Right renal pelvis (tissue), 4 donors: ENCODE measurements around the gene ZFYVE26. TPM values are rescaled to one million over a fixed set of nuclear protein-coding genes. Genes with fewer than 3 reads are reported as not detected.

ENCODE experiments used
- DNase-seq, 4 donors: peaks; one replicate each; pipeline ENCODE4 v3.0.0-alpha.2; 2013; ENCODE audit warnings: low read depth in 4 of 4, low spot score in 3 of 4, missing footprints in 1 of 4
- polyA plus RNA-seq, 4 donors: library from polyadenylated mRNA; unstranded; fragments of 120-200 nt; gene quantifications; one replicate each; pipeline ENCODE4 v1.2.1, GENCODE V29; 2013; ENCODE audit not compliant: insufficient read length in 4 of 4

Gene ZFYVE26
- polyA plus RNA-seq, 4 donors: 14.0 to 15.8 (median 15.2) TPM

DNA sequence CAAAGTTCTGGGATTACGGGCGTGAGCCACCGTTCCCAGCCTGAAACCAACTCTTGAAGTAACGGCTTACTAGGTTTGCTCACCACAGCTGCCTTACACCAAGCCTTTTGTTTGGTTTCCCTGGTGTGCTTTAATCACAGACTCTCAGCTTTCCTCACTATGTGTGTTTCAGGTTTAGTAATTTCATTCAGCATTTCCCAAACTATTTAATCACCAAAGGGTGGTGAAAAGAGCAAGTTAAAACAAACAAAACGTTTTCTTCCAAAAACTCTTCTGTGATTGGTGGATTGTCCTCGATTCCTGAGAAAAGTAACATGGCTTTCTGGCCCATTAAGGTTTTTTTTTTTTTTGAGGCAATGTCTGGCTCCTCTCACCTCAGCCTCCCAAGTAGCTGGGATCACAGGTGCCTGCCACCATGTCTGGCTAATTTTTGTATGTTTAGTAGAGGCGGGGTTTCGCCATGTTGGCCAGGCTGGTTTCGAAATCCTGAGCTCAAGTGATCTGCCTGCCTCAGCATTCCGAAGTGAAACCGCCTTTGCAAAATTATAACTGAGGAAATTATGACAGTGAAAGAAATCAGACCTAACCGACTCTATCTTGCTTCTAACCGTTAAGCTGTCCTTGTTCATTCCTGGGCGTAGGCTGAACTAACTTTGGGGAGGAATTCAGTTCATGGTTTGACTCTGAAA, 1.5 kb upstream of the ZFYVE26 start:
- DNase-seq: no peak

DNA sequence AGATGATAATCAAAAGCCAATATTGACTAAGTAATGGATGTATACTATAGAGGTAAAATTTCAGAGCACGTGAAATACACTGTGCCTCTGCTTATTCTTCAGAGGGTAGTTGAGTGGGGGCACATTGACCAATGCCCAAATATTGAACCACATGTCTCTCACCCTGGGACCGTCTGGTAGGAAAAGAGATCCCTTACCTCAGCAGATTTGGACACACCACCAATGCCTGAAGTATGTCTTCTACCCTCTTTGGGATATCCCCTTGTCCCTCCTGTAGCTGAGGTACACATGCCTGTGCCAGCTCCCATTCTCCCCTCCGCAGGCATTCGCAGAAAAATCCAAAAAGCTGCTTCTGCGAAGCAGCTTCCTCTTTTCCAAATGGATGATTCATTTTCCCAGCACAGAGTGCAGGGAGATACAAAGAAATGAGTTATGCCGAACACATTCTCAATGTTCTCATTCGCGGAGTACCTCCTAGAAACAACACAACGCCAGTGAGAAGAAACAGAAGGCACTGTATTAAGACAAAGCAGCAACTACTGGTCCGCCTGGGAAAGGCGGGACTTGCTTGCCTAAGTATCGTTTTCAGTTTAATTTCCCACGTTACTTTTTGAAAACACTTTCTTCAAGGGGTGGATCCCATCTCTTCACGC, 691 bp downstream of the ZFYVE26 start:
- DNase-seq: peak in 1 of 4 donors; percentile 4

DNA sequence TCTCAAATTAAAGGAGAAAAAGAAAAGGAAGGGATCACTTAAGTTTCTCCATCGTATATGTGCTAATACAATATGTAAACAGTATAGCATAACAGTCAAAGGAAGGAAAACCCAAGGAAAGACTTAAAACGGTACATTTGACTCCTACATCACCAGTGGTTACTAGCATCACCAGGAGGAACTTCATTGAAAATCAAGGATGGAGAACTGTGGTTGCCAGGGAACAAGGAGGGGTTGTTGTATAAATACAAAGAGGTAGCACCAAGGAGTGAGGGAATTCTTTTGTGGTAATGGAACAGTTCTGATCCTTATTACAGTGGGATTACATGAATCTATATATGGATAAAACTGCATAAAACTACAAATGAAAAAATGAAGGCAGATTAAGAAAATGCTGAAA, 1.6 kb downstream of the ZFYVE26 start:
- no peak for DNase-seq

- no peak for DNase-seq
Measured at GRCh38 chr14:67806246-67806645, 10.1 kb downstream of the ZFYVE26 start.

- DNase-seq: no peak
Measured at GRCh38 chr14:67800743-67801142, 15.6 kb downstream of the ZFYVE26 start.

DNA sequence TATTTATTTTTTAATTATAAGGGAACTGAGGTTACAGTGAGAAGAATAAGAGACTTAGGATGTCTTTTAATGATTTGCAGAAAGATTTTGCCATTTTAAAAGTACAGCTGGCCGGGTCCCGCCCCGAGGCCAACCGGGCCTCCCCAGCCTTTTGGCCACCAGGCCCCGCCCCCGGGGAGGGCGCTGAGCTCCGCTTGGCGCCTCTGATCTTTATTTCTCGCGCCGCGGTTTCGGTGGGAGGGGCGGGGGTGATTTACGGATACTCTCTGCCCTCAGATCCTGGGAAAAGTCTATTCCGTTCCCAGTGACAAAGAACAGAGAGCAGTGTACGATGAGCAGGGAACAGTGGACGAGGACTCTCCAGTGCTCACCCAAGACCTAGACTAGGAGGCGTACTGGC, 17.7 kb downstream of the ZFYVE26 start:
- no peak for DNase-seq

DNA sequence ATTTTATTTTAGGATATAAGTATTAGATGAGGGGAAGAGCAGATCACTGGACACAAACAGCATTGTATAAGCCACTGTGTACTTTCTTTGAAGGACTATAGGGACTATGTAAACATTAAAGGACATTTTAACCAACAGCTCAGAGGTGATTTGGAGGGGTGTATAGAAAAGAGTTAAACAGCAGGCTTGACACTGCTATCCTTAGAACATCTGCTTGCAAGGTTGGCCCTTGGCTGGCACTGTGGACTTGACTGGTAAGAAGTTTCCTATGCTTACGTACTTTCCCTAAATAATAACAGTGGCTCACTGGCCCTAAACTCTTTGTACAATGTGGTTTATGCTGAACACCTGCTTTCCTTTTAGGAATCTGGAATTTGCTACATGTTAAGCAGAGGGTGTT, 28.7 kb downstream of the ZFYVE26 start:
- DNase-seq: no peak

DNA sequence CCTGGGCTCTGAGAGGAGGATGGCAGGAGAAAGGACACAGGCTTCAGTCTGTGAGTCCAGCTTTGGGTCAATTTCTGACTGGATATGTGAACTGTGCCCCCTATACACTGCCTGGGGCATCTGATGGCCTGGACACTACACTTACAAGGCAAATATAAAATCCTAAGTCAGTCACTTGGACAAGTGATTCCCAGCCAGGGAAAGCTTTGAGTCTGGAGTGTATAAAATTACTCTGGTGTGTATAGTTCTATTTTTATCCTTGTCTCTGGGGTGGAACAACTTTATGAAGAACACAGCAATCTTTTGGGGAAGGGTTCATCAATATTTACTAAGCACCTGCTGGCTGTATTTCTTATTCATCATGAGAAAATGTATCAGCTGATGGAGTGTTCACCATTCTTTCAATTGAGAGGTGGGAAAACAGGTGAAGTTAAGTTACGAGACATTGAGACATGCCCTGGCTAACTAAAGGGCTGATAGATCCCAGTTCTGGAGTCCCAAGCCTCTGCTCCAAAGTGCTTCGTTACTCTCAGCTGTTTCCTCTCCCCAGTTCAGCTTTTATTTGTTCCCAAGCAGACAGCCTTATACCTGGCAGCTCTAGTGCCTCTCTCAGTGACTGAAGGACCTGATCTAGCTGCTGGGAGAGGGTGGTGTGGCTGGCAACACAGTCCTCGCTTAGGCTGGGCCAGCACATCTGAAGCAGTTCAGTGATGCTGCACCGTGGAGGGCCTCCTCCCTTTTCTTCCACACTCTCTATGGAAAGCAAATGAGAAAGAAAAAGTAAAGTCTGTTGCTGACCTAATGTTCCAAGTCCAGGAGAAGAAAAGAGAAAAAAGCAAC, 30.9 kb downstream of the ZFYVE26 start:
- DNase-seq: no peak

DNA sequence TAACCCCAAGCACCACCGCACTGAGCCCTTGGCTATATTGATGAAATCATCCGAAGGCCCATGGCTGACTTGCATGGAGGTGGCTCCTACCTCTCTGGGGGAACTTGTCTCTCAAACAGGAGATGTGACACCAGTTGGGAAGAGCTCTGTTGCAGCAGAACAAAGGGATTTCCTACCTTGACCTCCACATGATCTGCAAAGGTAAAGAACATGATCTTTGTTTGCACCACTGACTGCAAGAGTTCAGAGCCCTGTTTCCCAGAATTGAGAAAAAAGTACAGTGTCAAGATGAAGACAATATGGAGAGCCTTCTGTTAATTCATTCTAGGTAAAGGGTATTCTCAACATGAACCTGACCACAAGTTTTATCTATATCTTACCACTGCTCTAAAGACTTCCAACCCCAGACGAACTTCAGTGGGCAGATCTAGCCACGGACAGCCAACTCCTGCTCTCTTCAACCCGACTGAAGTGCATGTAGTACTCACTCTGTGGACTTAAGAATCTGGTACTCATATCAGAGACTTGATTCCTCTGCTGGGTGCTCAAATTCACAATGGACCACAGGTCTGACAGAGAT, 32.1 kb downstream of the ZFYVE26 start:
- DNase-seq: no peak

DNA sequence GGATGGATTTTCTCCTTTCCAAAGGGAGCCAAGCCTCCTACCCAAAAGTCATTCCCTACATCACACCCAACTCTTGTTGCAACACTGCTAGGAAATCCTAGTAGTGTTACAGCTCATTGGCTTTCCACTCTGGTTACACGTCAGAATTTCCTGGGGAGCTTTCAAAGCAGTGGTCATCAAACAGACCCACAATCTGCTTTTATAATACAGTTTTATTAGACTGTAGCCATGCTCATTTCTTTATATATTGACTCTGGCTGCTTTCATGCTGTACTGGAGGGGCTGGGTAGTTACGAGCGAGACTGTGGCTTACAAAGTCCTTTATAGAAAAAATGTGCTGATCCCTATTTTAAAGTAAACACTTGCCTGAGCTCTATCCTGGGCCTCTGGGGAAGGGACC, 34.3 kb downstream of the ZFYVE26 start:
- no peak for DNase-seq

DNA sequence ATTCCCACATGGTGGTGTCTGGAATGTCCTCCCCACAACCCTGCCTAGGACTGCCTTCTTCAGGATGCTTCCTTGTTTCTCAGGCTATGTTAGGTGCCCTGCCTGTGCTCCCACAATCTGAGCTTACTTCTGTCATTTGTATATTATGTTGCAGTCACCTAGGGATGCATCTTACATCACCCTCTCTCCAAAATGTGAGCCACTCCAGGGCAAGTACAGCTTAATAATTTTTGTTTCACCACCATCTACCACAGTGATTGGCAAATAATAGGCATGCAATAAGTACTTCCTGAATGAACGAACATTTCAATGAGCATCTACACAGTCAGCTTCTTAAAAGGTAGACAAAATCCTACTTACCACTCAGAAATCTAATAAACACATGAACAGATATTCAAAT, 37.6 kb downstream of the ZFYVE26 start:
- no peak for DNase-seq

DNA sequence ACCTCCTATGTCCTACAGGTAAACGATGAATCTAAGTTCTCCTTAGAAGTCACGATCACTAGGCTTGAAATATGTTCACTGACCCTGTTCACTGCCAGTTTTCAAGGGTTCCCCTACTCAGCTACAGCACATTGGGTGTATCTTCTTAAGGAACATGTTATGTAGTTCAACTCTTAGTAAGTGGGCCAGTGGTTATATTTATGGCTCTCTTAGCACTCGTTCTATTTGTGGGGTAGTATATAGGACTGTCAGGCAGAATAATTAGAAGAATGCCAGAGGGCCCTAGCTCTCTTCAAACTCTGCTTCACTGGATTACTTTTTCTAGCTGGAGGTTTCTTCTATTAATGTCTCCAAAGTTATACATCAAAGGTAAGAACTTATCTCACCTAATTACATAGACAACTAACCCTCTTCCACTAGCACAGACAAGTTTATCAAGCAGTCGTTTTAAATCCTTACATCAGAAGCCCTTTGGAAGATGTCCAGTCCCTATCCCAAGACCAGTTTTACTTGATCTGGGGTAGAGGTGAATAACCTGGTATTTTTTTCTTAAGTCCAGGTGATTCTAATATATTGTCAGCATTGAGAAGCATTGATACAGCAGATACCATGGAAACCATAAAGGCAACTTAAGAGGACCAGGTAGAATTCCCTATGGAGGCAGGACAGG, 39.6 kb downstream of the ZFYVE26 start:
- DNase-seq: no peak

DNA sequence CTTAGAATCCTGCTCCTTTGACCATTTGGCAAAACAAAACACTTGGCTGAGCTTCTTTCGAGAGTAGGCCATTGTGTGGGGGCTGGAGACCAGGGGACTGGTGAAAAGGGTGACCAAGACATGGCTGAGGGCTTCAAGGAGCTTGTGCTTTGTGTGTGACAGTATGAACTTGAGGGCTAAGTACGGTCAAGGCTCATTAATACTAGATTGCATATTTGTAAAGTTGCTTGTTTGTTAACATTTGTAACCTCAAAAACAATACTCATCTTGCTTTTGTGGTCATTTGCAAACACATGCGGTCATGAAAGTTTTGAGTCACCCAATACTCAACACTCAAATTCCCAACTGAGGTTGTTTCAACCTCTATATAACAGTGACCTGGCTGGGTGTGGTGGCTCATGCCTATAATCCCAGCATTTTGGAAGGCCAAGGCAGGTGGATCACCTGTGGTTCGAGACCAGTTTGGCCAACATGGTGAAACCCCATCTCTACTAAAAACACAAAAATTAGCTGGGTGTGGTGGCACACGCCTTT, 42.5 kb downstream of the ZFYVE26 start:
- no peak for DNase-seq

DNA sequence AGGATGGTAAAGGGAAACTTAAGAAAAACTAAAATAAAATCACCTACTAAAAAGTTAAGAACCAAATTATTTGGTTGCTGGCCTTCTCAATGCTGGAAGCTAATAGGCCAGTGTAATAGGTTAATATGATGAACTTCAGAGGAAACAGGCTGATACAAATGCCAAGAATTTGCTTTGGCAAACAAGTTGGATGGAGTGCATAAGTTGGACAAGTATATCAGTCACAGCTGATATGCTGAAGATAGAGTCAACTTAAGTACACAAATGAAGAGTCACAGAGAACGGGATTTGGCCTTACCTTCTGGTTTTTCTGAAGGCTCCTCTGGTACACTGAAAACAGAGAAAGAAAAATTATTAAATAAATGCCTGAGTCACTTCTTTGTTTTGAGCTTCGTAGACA, 48.2 kb downstream of the ZFYVE26 start:
- no peak for DNase-seq

DNA sequence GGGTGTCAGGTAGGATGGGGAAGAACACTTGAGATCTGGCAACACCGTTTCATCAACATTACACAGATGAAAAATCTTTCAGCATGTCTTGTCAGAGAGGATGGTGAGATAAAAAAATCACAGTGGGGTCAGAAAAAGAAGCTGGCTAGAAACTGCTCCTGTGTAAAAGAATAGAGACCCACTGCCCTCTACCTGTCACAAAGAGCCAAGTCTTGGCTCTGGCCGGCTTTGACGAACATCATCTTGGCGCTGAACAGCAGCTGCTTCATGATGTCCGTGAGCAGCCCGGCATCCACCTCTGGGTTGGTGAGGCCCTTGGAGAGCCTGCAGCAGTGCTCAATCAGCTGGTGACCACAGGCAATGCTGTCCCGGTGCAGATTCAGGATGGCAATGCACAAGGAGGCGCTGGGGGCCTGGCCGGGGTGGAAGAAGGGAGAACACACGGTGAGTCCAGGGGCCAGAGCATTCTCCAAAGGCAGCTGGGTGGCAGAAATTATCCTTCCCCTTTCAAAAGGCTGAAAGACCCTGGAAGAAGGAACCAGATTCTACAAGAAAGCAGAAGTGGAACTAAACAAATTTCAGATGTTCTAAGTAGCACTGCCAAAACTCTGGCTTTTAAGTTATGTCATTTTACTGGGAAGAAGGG, 50.2 kb downstream of the ZFYVE26 start:
- no peak for DNase-seq

GRCh38 chr14:67765192-67765834, 51.1 kb downstream of the ZFYVE26 start:
- no peak for DNase-seq

DNA sequence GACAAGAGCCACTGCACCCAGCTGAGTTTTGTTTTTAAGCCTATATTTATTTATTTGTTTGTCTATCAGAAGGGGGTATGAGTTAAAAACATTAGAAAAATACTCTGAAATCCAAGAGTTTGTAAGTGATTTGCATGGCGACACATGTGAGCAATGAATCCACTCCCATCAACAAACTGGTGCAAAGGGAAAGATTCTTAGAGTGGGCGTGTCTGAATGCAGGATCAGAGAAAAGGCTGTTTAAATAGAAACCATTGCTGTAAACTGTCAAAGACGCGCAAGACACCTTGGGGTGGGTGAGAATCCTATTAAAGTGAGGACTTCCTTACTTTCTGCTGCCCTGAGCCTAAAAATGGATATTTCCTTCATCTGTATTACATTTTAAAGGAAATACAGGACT, 51.9 kb downstream of the ZFYVE26 start:
- no peak for DNase-seq

- no peak for DNase-seq
Measured at GRCh38 chr14:67763158-67763822, 53.1 kb downstream of the ZFYVE26 start.

DNA sequence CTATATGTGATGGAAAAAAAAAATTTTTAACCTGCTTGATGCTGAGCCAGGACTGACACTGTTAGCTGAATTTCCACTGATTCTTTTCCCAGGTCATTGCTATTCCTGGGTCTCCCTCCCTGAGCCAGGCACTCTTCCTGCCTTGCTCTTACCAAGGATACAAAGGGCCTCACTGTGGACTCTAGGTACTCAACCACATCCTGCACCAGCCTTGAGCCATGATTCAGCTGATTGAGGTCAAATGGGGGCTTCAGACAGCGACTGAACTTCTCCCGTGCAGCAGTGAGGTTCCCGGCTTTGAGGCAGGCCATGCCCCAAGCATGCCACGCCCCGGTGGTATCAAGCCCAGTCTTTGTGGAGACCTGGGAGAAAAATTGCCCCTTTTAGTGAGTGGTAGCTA, 54.3 kb downstream of the ZFYVE26 start:
- no peak for DNase-seq
